Esophagus squamous epithelium (tissue), 5 donors: ENCODE results near the gene OPCML. TPM values are rescaled to one million over a fixed set of nuclear protein-coding genes. Genes with fewer than 3 reads are reported as not detected.
A peak's percentile ranks its signal among the peaks of the same experiment; 100 is the strongest.

Experiments
- DNase-seq: peaks from one replicate; lab custom pipeline; 2025; lab: John Stamatoyannopoulos, UW
- H3K27ac ChIP-seq, 4 donors: fragments of 200-600 bp; sonication (generic); one replicate each; pipeline ENCODE4 v1.5.1; 2016 to 2019; ENCODE audit warnings: mild to moderate bottlenecking in 1 of 4
- H3K27me3 ChIP-seq, 4 donors: fragments of 200-600 bp; sonication (generic); 1 replicate in 3 of 4; 2 replicates in 1 of 4; pipeline versions ENCODE4 v1.5.1 to v1.6.0; 2017 to 2021; ENCODE audit warnings: antibody characterized with exemption in 1 of 4
- H3K36me3 ChIP-seq, 3 donors: fragments of 200-600 bp; sonication (generic); one replicate each; pipeline ENCODE4 v1.5.1; 2016 to 2019
- H3K4me1 ChIP-seq, 3 donors: fragments of 200-600 bp; sonication (generic); one replicate each; pipeline ENCODE4 v1.5.1; 2017 to 2019
- H3K4me3 ChIP-seq, 4 donors: fragments of 200-600 bp; sonication (generic); 1 replicate in 3 of 4; 2 replicates in 1 of 4; pipeline ENCODE4 v1.5.1; 2016 to 2019; ENCODE audit warnings: mild to moderate bottlenecking in 2 of 4, moderate library complexity in 1 of 4
- H3K9me3 ChIP-seq, 3 donors: fragments of 200-600 bp; sonication (generic); one replicate each; pipeline ENCODE4 v1.5.1; 2016 to 2019
- CTCF ChIP-seq, 6 experiments: fragments of 450-650 bp in 4 of 6; fragments of 200-600 bp in 2 of 6; sonication (generic) in 2 of 6; IDR thresholded peaks; one replicate each; pipeline ENCODE4 v1.5.1; 2016 to 2019; ENCODE audit warnings: antibody characterized with exemption in 6 of 6, mild to moderate bottlenecking in 4 of 6, moderate library complexity in 4 of 6
- POLR2A ChIP-seq, 4 donors: fragments of 450-650 bp; IDR thresholded peaks; one replicate each; pipeline ENCODE4 v1.6.1; 2017; ENCODE audit warnings: antibody characterized with exemption in 4 of 4, mild to moderate bottlenecking in 4 of 4, moderate library complexity in 3 of 4
- WGBS, 2 donors: methylation state at CpG; one replicate each; pipeline ENCODE4 v1.1.5; 2018; 5-methylcytosine and 5-hydroxymethylcytosine counted together
- intact Hi-C: fragments of 100-400 bp; cut with DNase I; formaldehyde crosslinking; loops from one replicate; pipeline ENCODE4 v1.15.0; 2022
- total RNA-seq, 4 donors: library from RNA; depleted of rRNA; stranded (reverse); fragments of >200 nt; gene quantifications; one replicate each; pipeline ENCODE4 v1.1.0, GENCODE V29; 2016
- donor health status: DM: yes; HTN: yes; CAD: no.

Gene OPCML
- total RNA-seq, 4 donors from 2014 or later = under 0.01 TPM; not detected in 3

GRCh38 chr11:132866783-132867545, 665.3 kb downstream of the OPCML start:
- H3K36me3 ChIP-seq = no peaks in the 10 kb centered on the region
- WGBS, 2 donors = 9 to 26% methylated on average over 5 of the region's 5 CpGs
- intact Hi-C loops = no loop called here
- H3K27ac ChIP-seq = peak overlapping the region in 1 of 4 donors; percentile 33
- TF ChIP-seq POLR2A (IDR thresholded peaks at IDR 0.05) (no peak), CTCF (IDR thresholded peaks at IDR 0.05) (no peak)
- no peak for DNase-seq
- no peaks in the 10 kb centered on the region for H3K9me3 ChIP-seq
- no peak overlapping the region for H3K4me3 ChIP-seq
- no peaks in the 10 kb centered on the region for H3K27me3 ChIP-seq
- peaks cover 0 to 13% (median 12%) of the 10 kb centered on the region in 3 donors for H3K4me1 ChIP-seq

- WGBS, 2 donors = 67 to 70% methylated on average over 5 of the region's 5 CpGs
Measured at GRCh38 chr11:132865623-132866022, 666.7 kb downstream of the OPCML start.

GRCh38 chr11:132864811-132865576, 667.3 kb downstream of the OPCML start:
- Histone ChIP-seq H3K4me1 (peaks cover 0 to 13% (median 12%) of the 10 kb centered on the region in 3 donors), H3K27ac (no peak overlapping the region), H3K27me3 (no peaks in the 10 kb centered on the region), H3K4me3 (no peak overlapping the region), H3K36me3 (no peaks in the 10 kb centered on the region), H3K9me3 (no peaks in the 10 kb centered on the region)
- intact Hi-C loops = no loop called here
- WGBS, 2 donors = 85 to 88% methylated on average over 17 of the region's 17 CpGs
- no peak for DNase-seq
- no peak for TF ChIP-seq CTCF (IDR thresholded peaks at IDR 0.05)
- TF ChIP-seq POLR2A (IDR thresholded peaks at IDR 0.05) = no peak

More at GRCh38 chr11:132865623-132866022, 666.7 kb downstream of the OPCML start:
- no peak for TF ChIP-seq CTCF (IDR thresholded peaks at IDR 0.05)
- TF ChIP-seq POLR2A (IDR thresholded peaks at IDR 0.05) = no peak
- Histone ChIP-seq H3K4me1 (peaks cover 0 to 13% (median 12%) of the 10 kb centered on the region in 3 donors), H3K27me3 (no peaks in the 10 kb centered on the region), H3K9me3 (no peaks in the 10 kb centered on the region), H3K27ac (no peak overlapping the region), H3K4me3 (no peak overlapping the region), H3K36me3 (no peaks in the 10 kb centered on the region)
- DNase-seq = no peak
- intact Hi-C loops = no loop called here

- intact Hi-C loops = no loop called here
- Histone ChIP-seq H3K27me3 (no peaks in the 10 kb centered on the region), H3K4me1 (peaks cover 0 to 12% (median 11%) of the 10 kb centered on the region in 3 donors), H3K4me3 (no peak overlapping the region), H3K9me3 (no peaks in the 10 kb centered on the region), H3K27ac (no peak overlapping the region), H3K36me3 (no peaks in the 10 kb centered on the region)
- TF ChIP-seq CTCF (IDR thresholded peaks at IDR 0.05) (no peak), POLR2A (IDR thresholded peaks at IDR 0.05) (no peak)
- WGBS, 2 donors = 35 to 40% methylated on average over 2 to 4 of the region's 5 CpGs
- DNase-seq = no peak
Measured at GRCh38 chr11:132862933-132863332, 669.4 kb downstream of the OPCML start.

- peaks cover 0 to 4% (median 3%) of the 10 kb centered on the region in 3 donors for H3K4me1 ChIP-seq
- no peak for DNase-seq
- 79 to 89% methylated on average over 5 of the region's 5 CpGs for WGBS, 2 donors
Measured at GRCh38 chr11:132862137-132862536, 670.2 kb downstream of the OPCML start.

More at GRCh38 chr11:132862137-132862536, 670.2 kb downstream of the OPCML start:
- Histone ChIP-seq H3K9me3 (no peaks in the 10 kb centered on the region), H3K4me3 (no peak overlapping the region), H3K27me3 (no peaks in the 10 kb centered on the region), H3K27ac (no peak overlapping the region), H3K36me3 (no peaks in the 10 kb centered on the region)
- TF ChIP-seq POLR2A (IDR thresholded peaks at IDR 0.05) (no peak), CTCF (IDR thresholded peaks at IDR 0.05) (no peak)
- intact Hi-C loops = no loop called here
